Measurements from ENCODE around the gene UBE2E1.
"Not testable (repeated sequence)": the region's sequence is repeated elsewhere in the genome, so short reads cannot be mapped to it uniquely, and the experiment has no call there.

Gene UBE2E1

DNA sequence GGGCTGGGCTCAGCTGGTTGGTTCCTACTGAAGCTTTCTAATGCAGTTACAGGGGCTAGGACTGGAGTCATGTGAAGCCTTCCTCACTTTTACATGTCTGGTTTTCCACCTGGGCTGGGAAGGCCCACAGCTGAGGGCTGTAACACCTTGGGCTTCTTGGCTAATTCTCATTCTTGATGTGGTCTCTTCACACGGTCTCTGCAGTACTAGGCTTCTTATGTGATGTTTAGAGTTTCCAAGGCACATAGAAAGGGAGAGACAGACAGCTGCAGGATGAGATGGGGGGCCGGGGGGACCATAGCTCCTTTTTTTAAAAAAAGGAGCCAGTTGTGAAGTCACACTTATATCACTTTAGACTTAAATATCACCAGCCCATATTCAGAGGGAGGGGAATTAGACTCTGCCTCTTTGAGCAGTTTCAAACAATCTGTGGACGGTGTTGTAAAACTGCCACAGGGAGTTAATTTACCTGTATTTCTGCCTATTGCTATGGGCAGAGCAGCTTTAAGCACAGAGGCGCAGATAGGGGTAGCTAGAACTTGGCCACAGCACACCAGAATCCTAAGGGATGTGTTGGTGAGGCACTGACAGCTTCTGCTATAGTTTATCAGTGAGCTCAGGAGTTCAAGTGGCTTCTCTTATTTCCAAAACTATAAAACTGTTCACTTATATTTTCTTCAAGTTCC is 64.4 kb downstream of the UBE2E1 start:
- Histone ChIP-seq H3K9ac (ENCODE audit: low read length) (no peak overlapping the region), H3K4me3 (ENCODE audit: low read length) (no peak overlapping the region), H3K27me3 (ENCODE audit: control insufficient read depth, insufficient read depth, low read length) (no peaks in the 10 kb centered on the region), H3K27ac (ENCODE audit: low read depth, low read length) (no peak overlapping the region), H3K36me3 (ENCODE audit: control insufficient read depth, insufficient read depth, low read length) (no peaks in the 10 kb centered on the region), H3K4me1 (ENCODE audit: control insufficient read depth, insufficient read depth, low read length) (peaks cover 16% of the 10 kb centered on the region)

DNA sequence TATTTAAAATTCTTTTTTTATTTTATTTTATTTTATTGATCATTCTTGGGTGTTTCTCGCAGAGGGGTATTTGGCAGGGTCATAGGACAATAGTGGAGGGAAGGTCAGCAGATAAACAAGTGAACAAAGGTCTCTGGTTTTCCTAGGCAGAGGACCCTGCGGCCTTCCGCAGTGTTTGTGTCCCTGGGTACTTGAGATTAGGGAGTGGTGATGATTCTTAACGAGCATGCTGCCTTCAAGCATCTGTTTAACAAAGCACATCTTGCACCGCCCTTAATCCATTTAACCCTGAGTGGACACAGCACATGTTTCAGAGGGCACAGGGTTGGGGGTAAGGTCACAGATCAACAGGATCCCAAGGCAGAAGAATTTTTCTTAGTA is 64.9 kb downstream of the UBE2E1 start:
- not testable (repeated sequence) for H3K27ac ChIP-seq (ENCODE audit: low read depth, low read length); H3K4me3 ChIP-seq (ENCODE audit: low read length); H3K36me3 ChIP-seq (ENCODE audit: control insufficient read depth, insufficient read depth, low read length); H3K27me3 ChIP-seq (ENCODE audit: control insufficient read depth, insufficient read depth, low read length); H3K9ac ChIP-seq (ENCODE audit: low read length)
- H3K4me1 ChIP-seq (ENCODE audit: control insufficient read depth, insufficient read depth, low read length): peaks cover 11% of the 10 kb centered on the region

DNA sequence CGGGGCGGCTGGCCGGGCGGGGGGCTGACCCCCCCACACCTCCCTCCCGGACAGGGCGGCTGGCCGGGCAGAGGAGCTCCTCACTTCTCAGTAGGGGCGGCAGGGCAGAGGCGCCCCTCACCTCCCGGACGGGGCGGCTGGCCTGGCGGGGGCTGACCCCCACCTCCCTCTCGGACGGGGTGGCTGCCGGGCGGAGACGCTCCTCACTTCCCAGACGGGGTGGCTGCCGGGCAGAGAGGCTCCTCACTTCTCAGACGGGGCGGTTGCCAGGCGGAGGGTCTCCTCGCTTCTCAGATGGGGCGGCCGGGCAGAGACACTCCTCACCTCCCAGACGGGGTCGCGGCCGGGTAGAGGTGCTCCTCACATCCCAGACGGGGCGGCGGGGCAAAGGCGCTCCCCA is 65.6 kb downstream of the UBE2E1 start:
- not testable (repeated sequence) for H3K4me3 ChIP-seq (ENCODE audit: low read length); H3K9ac ChIP-seq (ENCODE audit: low read length); H3K4me1 ChIP-seq (ENCODE audit: control insufficient read depth, insufficient read depth, low read length); H3K36me3 ChIP-seq (ENCODE audit: control insufficient read depth, insufficient read depth, low read length); H3K27me3 ChIP-seq (ENCODE audit: control insufficient read depth, insufficient read depth, low read length); H3K27ac ChIP-seq (ENCODE audit: low read depth, low read length)

DNA sequence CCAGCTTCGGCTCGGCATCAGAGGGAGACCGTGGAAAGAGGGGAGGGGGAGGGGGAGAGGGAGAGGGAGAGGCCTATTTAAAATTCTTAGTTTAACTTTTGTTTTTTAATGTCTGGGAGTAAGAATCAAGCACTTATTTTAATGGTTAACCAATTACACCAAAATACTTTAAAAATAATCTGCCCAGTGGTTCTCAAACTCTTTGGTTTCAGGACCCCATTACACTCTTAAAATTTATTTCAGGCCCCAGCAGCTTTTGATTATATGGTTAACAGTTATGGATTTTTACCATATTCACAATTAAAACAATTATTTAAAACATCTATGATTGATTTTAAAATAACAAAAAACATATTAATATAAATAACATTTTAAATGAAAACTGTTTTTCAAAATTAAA is 66.6 kb downstream of the UBE2E1 start:
- Histone ChIP-seq H3K36me3 (ENCODE audit: control insufficient read depth, insufficient read depth, low read length) (no peaks in the 10 kb centered on the region), H3K4me1 (ENCODE audit: control insufficient read depth, insufficient read depth, low read length) (no peaks in the 10 kb centered on the region), H3K4me3 (ENCODE audit: low read length) (no peak overlapping the region), H3K27ac (ENCODE audit: low read depth, low read length) (no peak overlapping the region), H3K27me3 (ENCODE audit: control insufficient read depth, insufficient read depth, low read length) (no peaks in the 10 kb centered on the region), H3K9ac (ENCODE audit: low read length) (no peak overlapping the region)

DNA sequence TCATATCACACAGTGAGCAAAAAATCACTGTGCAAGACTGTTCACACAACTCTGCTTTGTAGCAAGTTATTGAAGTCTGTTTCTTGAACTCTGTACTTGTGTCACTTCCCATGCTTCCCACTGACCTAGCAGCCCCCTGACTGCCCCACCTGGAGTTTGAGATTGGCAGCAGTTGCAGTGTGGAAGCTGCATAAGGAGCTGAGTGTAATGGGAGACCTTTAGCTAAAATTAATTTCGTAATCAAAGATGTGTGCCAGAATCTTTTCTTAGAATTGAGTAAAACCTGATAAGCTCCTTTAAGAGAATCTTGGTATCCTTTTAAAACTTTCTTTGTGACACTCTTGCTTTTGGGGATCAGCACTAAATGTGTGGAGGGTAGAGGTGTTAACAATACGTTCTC is 68.2 kb downstream of the UBE2E1 start:
- Histone ChIP-seq H3K4me3 (ENCODE audit: low read length) (no peak overlapping the region), H3K4me1 (ENCODE audit: control insufficient read depth, insufficient read depth, low read length) (no peaks in the 10 kb centered on the region)

DNA sequence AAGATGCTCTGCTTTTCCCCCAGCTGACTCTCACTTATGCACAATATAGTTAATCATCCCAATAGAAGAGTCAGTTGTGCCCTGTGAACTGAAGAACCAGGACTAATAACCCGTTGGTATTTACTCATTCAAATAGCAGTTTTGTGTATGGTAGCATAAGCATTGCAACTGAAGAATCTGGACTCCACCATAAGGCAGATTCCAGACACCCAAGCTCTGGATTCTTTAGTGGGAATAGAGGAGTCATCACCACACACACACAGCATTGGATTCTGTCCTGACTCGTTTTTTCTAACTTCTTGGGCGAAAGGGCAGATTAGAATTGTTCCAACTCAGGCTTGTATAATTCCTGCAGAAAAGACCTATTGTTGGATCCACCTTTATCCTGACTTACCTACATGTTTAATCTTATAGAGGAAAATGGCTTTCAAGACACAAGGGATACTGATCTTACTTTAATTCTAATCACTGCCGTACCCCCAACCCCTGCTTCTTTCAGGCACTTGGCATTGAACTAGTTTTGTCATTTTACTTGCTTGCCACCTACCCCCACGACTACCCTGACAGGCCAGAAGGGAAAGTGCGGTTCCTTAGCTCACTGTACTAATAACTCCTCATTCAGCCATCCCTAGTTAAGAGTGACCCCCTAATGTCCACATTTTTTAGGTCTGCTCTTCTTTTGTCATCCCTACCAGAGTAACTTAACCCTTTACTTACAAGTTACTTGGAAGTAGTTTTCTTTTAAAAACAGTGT is 68.8 kb downstream of the UBE2E1 start:
- Histone ChIP-seq H3K9ac (ENCODE audit: low read length) (no peak overlapping the region), H3K36me3 (ENCODE audit: control insufficient read depth, insufficient read depth, low read length) (no peaks in the 10 kb centered on the region), H3K27ac (ENCODE audit: low read depth, low read length) (no peak overlapping the region), H3K4me1 (ENCODE audit: control insufficient read depth, insufficient read depth, low read length) (no peaks in the 10 kb centered on the region), H3K4me3 (ENCODE audit: low read length) (no peak overlapping the region), H3K27me3 (ENCODE audit: control insufficient read depth, insufficient read depth, low read length) (no peaks in the 10 kb centered on the region)

More for the DNA sequence above, 68.2 kb downstream of the UBE2E1 start:
- Histone ChIP-seq H3K27ac (ENCODE audit: low read depth, low read length) (no peak overlapping the region), H3K27me3 (ENCODE audit: control insufficient read depth, insufficient read depth, low read length) (no peaks in the 10 kb centered on the region), H3K9ac (ENCODE audit: low read length) (no peak overlapping the region), H3K36me3 (ENCODE audit: control insufficient read depth, insufficient read depth, low read length) (no peaks in the 10 kb centered on the region)

DNA sequence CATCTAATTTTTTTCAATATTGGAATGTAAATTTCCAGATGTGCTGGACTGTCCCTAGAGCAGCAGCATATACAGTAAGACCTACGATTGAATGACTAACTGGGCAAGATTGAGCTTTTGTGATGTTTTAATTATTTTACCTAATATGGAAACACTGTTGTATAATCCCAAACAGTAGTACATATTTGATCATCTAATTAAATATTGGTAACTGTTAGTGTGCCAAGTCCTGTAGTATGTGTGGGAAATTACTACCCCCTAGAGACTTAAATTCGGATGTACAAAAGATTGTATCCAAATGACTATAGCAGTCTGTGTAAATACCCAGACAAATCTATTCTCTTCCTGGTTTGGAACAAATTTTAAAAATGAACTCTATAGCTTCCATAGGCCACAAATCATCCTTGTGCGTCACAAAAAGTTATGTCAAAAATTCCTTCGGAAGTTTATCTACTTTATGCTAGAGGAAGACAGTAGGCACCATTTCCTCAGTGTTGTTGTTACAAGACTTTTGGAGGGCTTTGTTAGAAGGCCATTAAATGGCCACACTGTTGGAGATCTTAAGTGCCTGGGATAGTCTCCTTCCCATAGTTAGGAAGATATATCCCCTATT is 69.5 kb downstream of the UBE2E1 start:
- Histone ChIP-seq H3K36me3 (ENCODE audit: control insufficient read depth, insufficient read depth, low read length) (no peaks in the 10 kb centered on the region), H3K27ac (ENCODE audit: low read depth, low read length) (no peak overlapping the region), H3K27me3 (ENCODE audit: control insufficient read depth, insufficient read depth, low read length) (no peaks in the 10 kb centered on the region), H3K4me1 (ENCODE audit: control insufficient read depth, insufficient read depth, low read length) (no peaks in the 10 kb centered on the region), H3K9ac (ENCODE audit: low read length) (no peak overlapping the region), H3K4me3 (ENCODE audit: low read length) (no peak overlapping the region)

DNA sequence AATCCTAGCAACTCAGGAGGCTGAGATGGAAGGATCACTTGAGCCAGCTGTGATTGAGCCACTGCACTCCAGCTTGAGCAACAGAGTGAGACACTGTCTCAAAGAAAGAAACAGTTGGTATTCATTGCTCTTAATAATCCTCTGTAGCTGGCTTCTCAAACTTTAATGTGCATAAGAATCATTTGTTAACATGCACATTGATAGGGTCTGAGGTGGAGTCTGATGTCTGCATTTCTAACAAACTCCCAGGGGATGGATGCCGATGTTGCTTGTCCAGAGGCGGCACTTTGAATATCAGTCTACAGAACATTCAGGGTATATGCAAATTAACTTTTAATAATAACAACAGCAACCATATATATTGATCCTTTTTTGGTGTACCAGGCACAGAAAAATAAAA is 71.2 kb downstream of the UBE2E1 start:
- no peak overlapping the region for H3K4me3 ChIP-seq (ENCODE audit: low read length)
- no peaks in the 10 kb centered on the region for H3K36me3 ChIP-seq (ENCODE audit: control insufficient read depth, insufficient read depth, low read length)
- H3K9ac ChIP-seq (ENCODE audit: low read length): no peak overlapping the region
- no peaks in the 10 kb centered on the region for H3K4me1 ChIP-seq (ENCODE audit: control insufficient read depth, insufficient read depth, low read length)
- H3K27me3 ChIP-seq (ENCODE audit: control insufficient read depth, insufficient read depth, low read length): no peaks in the 10 kb centered on the region
- no peak overlapping the region for H3K27ac ChIP-seq (ENCODE audit: low read depth, low read length)

DNA sequence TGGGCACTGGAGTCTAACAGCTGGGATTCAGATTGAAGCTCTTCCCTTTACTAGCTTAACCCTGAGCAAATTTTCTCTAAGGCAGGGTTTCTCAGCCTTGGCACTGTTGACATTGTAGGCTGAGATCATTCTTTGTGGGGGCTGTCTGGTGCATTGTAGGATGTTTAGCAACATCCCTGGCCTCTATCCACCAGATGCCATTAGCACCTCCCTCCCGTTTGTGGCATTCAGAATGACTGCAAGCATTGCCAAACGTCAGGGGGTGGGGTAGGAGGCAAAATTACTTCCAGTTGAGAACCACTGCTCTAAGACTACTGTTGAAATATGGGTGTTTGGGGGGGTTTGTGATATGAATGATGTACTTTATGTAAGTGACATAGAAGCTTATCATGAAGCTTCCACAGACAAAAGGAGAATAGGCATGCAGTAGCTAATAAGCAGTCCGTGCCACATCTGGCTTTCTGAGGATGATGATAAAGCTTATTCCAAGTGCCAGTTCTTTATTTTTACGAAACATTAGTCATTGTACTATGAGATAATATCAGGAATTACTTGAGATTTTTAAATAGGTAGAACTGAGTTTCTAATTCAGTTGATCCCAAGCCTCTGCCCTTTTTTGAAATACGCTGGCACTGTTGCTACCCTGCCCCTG is 71.7 kb downstream of the UBE2E1 start:
- H3K4me1 ChIP-seq (ENCODE audit: control insufficient read depth, insufficient read depth, low read length): no peaks in the 10 kb centered on the region
- H3K4me3 ChIP-seq (ENCODE audit: low read length): no peak overlapping the region
- no peak overlapping the region for H3K27ac ChIP-seq (ENCODE audit: low read depth, low read length)
- no peaks in the 10 kb centered on the region for H3K27me3 ChIP-seq (ENCODE audit: control insufficient read depth, insufficient read depth, low read length)
- H3K36me3 ChIP-seq (ENCODE audit: control insufficient read depth, insufficient read depth, low read length): no peaks in the 10 kb centered on the region
- H3K9ac ChIP-seq (ENCODE audit: low read length): no peak overlapping the region

DNA sequence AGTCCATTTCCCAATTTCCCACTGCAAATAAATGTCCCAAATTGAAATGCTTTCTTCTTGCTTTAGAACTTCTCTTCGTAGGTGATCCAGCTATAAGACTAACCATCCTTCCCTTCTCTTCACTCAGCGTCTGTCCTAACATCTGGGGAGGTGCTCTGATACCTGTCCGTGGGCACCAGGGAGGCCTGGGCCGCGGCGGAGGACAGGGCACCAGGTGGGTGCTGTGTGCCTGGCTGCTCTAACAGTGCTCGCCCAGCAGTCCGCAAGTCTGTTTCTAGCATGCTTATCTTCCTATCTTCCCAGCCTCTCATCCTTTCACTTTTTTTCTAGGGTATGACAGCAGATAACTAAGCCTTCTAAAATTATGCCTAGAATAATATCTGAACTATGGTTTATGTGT is 73.7 kb downstream of the UBE2E1 start:
- no peaks in the 10 kb centered on the region for H3K4me1 ChIP-seq (ENCODE audit: control insufficient read depth, insufficient read depth, low read length)
- H3K27ac ChIP-seq (ENCODE audit: low read depth, low read length): no peak overlapping the region
- no peak overlapping the region for H3K9ac ChIP-seq (ENCODE audit: low read length)
- H3K4me3 ChIP-seq (ENCODE audit: low read length): no peak overlapping the region
- H3K27me3 ChIP-seq (ENCODE audit: control insufficient read depth, insufficient read depth, low read length): no peaks in the 10 kb centered on the region
- H3K36me3 ChIP-seq (ENCODE audit: control insufficient read depth, insufficient read depth, low read length): no peaks in the 10 kb centered on the region

DNA sequence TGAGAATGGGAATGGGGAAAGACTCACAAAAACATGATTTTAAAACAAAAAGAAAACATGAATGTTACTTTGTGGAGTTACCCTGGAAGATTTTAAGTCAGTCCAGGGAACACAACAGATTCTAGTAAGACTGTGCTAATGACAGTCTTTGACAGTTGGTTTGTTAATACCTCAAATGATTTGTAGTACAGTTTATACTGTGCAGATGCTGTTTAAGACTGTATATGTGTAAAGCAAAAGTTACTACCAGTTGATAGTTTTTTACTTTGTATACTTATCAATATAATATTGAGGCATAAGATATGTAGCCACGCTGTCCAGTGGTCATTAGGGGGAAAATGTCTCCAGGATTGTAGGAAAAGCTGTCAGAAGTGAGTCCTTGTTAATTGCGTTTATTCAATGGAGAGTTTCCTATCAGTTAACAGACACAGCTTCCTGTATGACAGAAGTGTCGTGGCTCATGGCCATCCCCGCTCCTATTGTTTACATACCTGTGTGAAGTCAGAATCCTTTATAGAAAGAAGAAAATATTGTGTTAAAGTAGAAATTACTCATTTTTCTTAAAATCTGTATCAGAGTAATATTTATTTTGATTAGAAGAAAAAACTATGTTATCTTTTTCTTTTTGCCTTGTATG is 75.1 kb downstream of the UBE2E1 start:
- no peaks in the 10 kb centered on the region for H3K36me3 ChIP-seq (ENCODE audit: control insufficient read depth, insufficient read depth, low read length)
- no peak overlapping the region for H3K27ac ChIP-seq (ENCODE audit: low read depth, low read length)
- no peak overlapping the region for H3K9ac ChIP-seq (ENCODE audit: low read length)
- no peak overlapping the region for H3K4me3 ChIP-seq (ENCODE audit: low read length)
- H3K27me3 ChIP-seq (ENCODE audit: control insufficient read depth, insufficient read depth, low read length): no peaks in the 10 kb centered on the region
- no peaks in the 10 kb centered on the region for H3K4me1 ChIP-seq (ENCODE audit: control insufficient read depth, insufficient read depth, low read length)

DNA sequence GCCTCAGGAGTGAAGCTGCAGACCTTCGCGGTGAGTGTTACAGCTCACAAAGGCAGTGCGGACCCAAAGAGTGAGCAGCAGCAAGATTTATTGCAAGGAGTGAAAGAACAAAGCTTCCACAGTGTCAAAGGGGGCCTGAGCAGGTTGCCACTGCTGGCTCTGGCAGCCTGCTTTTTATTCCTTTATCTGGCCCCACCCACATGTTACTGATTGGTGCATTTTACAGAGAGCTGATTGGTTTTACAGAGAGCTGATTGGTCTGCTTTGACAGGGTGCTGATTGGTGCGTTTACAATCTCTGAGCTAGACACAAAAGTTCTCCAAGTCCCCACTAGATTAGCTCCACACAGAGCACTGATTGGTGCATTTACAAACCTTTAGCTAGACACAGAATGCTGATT is 76.2 kb downstream of the UBE2E1 start:
- not testable (repeated sequence) for H3K4me3 ChIP-seq (ENCODE audit: low read length); H3K9ac ChIP-seq (ENCODE audit: low read length)

More for the DNA sequence above, 76.2 kb downstream of the UBE2E1 start:
- not testable (repeated sequence) for H3K36me3 ChIP-seq (ENCODE audit: control insufficient read depth, insufficient read depth, low read length); H3K27me3 ChIP-seq (ENCODE audit: control insufficient read depth, insufficient read depth, low read length); H3K27ac ChIP-seq (ENCODE audit: low read depth, low read length); H3K4me1 ChIP-seq (ENCODE audit: control insufficient read depth, insufficient read depth, low read length)

Measured in rectal smooth muscle tissue (tissue), 1 donor.